GM12891 (cell line): Measurements from ENCODE around the gene MPDU1.
"Not testable (repeated sequence)": the region's sequence is repeated elsewhere in the genome, so short reads cannot be mapped to it uniquely, and the experiment has no call there.

Experiments used
- DNase-seq: peaks from one replicate; pipeline ENCODE4 v3.0.0; 2011; ENCODE audit warnings: low spot score; ENCODE audit not compliant: insufficient read length
- FAIRE-seq: peaks from 2 replicates; lab custom pipeline; 2011; peaks lifted over from hg19 to GRCh38; lab: Jason Lieb, UNC
- PAX5 ChIP-seq: IDR thresholded peaks from 2 replicates; pipeline ENCODE4 v1.6.1; 2011; ENCODE audit warnings: low read length, moderate library complexity, mild to moderate bottlenecking; ENCODE audit not compliant: insufficient read depth, severe bottlenecking
- POLR2A ChIP-seq: IDR thresholded peaks from 2 replicates; pipeline ENCODE4 v1.6.1; 2011; ENCODE audit warnings: low read depth, low read length, control low read depth
- POLR2AphosphoS5 ChIP-seq: IDR thresholded peaks from 2 replicates; pipeline ENCODE4 v1.6.1; 2011; ENCODE audit warnings: low read depth, low read length, control low read depth
- POU2F2 ChIP-seq: IDR thresholded peaks from 2 replicates; pipeline ENCODE4 v1.6.1; 2011; ENCODE audit warnings: low read depth, mild to moderate bottlenecking, control low read depth, low read length, moderate library complexity
- SPI1 ChIP-seq: IDR thresholded peaks from 2 replicates; pipeline ENCODE4 v1.6.1; 2011; ENCODE audit warnings: low read depth, low read length, control low read depth
- TAF1 ChIP-seq: IDR thresholded peaks from 2 replicates; pipeline ENCODE4 v1.6.1; 2011; ENCODE audit warnings: low read depth, low read length, control low read depth

The MPDU1 gene

GRCh38 chr17:7589891-7590691, 6.4 kb downstream of the MPDU1 start, which contains the start of gene SOX15:
Gene SOX15 (minus strand): TSS chr17:7590094. CDS start chr17:7589676, 418 bp downstream.
- TF ChIP-seq TAF1 (no peak), POU2F2 (no peak), POLR2AphosphoS5 (0 out of 2 replicates have a peak, but pooled peaks have one; percentile 5)
- FAIRE-seq (no peak), DNase-seq (no peak)

DNA sequence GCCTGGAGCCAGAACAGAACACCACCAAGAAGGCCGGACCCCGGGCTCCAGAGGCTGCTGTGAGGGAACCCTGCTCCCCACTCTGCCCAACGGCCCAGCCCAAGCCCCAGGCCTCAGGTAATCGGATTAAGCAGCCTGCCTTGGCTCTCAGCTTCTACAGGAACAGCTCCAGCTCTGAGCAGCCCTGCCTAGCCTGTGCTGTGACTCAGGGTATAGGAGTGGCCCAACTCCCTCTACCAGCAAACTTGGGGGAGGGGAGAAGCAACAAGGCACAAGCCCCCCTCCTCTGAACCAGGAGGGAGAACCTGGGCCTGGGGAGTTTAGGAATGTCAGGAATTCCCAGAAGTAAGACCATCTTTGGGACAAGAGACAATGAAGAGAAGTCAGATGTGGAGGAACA, 7.1 kb downstream of the MPDU1 start:
- FAIRE-seq: no peak
- no peak for TF ChIP-seq TAF1
- TF ChIP-seq PAX5: no peak
- no peak for TF ChIP-seq POU2F2
- TF ChIP-seq POLR2AphosphoS5: no peak
- no peak for TF ChIP-seq SPI1
- no peak for TF ChIP-seq POLR2A
- no peak for DNase-seq

- TF ChIP-seq POLR2AphosphoS5 (no peak), POLR2A (peak; percentile 59; the same call in 1 of the 2 replicates), POU2F2 (peak; percentile 22; the same call in 1 of the 2 replicates)
- DNase-seq (no peak), FAIRE-seq (no peak)
Measured at GRCh38 chr17:7591596-7591995, 7.9 kb downstream of the MPDU1 start.

GRCh38 chr17:7592422-7593021, 8.9 kb downstream of the MPDU1 start:
- DNase-seq (no peak), FAIRE-seq (no peak)
- TF ChIP-seq PAX5 (no peak), POU2F2 (no peak), TAF1 (no peak), SPI1 (no peak), POLR2AphosphoS5 (no peak), POLR2A (no peak)

DNA sequence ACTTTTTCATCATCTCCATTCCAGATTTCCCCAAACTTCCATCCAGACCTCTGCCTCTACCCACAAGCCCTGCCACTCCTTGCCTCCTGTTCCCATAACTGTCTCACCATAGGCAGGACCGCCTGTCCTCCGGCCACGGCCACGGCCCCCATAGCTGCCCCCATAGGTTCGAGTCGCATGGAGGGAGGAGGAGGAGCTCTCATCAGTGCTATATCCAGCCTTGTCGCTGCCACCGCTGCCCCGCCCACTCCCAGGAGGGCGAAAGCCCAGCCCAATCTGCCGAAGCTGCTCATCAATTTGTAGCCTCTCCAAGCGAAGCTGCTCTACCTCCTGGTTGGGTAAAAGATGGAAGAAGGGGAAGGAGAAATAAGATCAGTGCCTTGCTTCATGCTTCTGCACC, 9.6 kb downstream of the MPDU1 start:
- TF ChIP-seq PAX5 (no peak), SPI1 (no peak), POU2F2 (no peak), POLR2A (no peak), TAF1 (no peak), POLR2AphosphoS5 (no peak)
- DNase-seq (no peak), FAIRE-seq (no peak)

DNA sequence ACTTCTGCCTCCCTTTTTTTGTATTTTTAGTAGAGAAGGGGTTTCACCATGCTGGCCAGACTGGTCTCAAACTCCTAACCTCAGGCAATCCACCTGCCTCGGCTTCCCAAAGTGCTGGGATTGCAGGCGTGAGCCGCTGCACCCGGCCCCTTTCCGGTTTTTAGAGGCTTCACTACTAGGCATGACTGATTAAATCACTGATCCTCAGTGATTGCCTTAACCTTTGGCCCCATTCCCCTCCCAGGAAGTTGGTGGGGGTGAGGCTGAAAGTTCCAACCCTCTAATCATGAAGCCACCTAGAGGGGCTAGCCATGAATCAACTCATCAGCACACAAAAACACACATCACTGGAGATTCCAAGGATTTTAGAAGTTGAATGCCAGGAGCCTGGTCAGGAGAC, 13.9 kb downstream of the MPDU1 start:
- DNase-seq, FAIRE-seq: not testable (repeated sequence)

- no peak for TF ChIP-seq POLR2A
- no peak for TF ChIP-seq TAF1
- TF ChIP-seq POLR2AphosphoS5: no peak
- no peak for TF ChIP-seq SPI1
- TF ChIP-seq POU2F2: no peak
- TF ChIP-seq PAX5: no peak
- DNase-seq (no peak), FAIRE-seq (no peak)
Measured at GRCh38 chr17:7606280-7606679, 22.6 kb downstream of the MPDU1 start.

GRCh38 chr17:7610641-7611040, 27.0 kb downstream of the MPDU1 start:
- DNase-seq (no peak), FAIRE-seq (no peak)
- TF ChIP-seq POLR2AphosphoS5 (no peak), SPI1 (no peak), POLR2A (no peak), TAF1 (no peak), PAX5 (no peak), POU2F2 (no peak)

DNA sequence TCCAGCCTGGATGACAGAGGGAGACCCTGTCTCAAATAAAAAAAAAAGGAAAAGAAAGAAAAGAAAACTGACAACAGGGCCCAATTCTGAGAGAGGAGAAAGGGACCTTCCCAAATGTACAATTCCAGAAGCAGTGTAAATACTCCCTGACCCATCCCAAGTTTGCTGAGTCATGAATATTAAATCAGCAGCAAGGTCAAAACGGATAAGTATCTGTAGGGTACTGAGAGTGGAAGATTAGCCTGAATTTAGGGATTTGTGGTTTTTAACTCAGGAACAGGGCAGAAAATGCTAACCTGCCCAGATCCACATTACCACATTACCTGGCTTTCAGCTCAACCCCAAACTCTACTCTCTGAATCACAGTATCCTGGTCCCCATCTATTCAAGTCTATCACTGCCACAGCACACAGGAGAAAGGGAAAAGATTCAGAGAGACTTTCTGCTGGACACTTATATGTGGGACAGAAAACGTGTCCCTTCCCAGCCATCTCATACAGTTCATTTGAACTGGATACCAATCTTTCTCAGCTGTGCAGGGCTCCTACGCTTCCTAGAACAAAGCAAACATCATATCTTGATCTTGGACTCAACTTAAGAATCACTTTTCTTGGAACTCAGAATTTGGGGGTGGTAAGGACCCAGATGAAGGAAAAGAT, 28.1 kb downstream of the MPDU1 start:
- FAIRE-seq (no peak), DNase-seq (no peak)
- TF ChIP-seq POLR2AphosphoS5 (no peak), SPI1 (no peak), POU2F2 (no peak), PAX5 (no peak), TAF1 (no peak), POLR2A (no peak)

GRCh38 chr17:7612294-7612640, 28.6 kb downstream of the MPDU1 start:
- no peak for DNase-seq
- TF ChIP-seq POU2F2: no peak
- TF ChIP-seq TAF1: no peak
- no peak for FAIRE-seq
